DOHH2 (cell line): ENCODE measurements around the gene PRDM5.

Experiments used
- CTCF ChIP-seq: fragments of 200-600 bp; sonication (generic); IDR thresholded peaks from one replicate; pipeline ENCODE4 v1.5.1; 2014; ENCODE audit warnings: antibody characterized with exemption, mild to moderate bottlenecking, low read depth, low read length; ENCODE audit not compliant: poor library complexity, severe bottlenecking
- EZH2phosphoT487 ChIP-seq: fragments of 200-600 bp; sonication (generic); IDR thresholded peaks from 2 replicates; pipeline ENCODE4 v1.6.1; 2017; ENCODE audit warnings: borderline replicate concordance, mild to moderate bottlenecking, antibody characterized with exemption, low read length, moderate library complexity, mixed read lengths

- TF ChIP-seq CTCF: no peak
- no peak for TF ChIP-seq EZH2phosphoT487
These were observed 257.7 kb downstream of the PRDM5 start for GRCh38 chr4:120664851-120665250.
